ENCODE results near the gene MISP. TPM values are rescaled to one million over a fixed set of nuclear protein-coding genes. Genes with fewer than 3 reads are reported as not detected.

The MISP gene
- total and polyA plus RNA-seq, 2 of the 13 experiments (the other 11 are each of a cell fraction or from before 2014, with no cell fraction given): 0.67 to 1.3 TPM

DNA sequence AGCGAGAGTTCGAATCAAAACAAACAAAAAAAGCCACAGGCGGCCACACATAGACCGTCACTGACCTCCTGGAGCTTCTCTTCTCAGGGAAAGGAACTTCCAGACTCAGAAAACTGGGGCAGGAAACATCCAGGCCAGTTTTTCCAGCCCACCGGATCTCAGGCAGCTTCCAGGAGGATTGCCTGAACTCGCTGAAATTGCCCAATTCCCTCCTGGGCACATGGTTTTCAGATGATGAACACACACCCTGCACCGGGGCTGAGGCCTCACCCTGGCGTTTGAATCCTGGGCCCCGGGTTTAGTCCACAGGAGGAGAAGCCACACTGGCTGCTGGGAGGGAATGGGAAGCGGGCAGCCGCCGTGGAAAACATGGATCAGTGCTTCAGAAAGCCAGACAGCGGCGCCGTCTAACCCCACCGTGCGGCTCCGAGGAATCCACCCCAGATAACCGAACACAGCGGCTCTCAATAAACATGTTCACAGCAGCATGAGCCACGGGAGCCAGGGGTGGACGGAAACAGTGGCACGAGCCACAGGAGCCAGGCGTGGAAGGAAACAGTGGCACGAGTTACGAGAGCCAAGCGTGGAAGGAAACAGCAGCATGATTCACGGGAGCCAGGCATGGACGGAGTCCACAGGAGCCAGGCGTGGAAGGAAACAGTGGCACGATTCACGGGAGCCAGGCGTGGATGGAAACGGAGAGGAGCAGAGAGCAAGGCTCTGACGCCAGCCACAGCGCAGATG is 28.2 kb downstream of the MISP start (continued):
- TF ChIP-seq DMTF1 (CRISPR knock-in tag; IDR thresholded peaks at IDR 0.05) (no peak), NAIF1 (CRISPR knock-in tag; IDR thresholded peaks at IDR 0.05; ENCODE audit: borderline replicate concordance) (0 out of 2 replicates have a peak, but pooled peaks have one; percentile 49), TARDBP (CRISPR knock-in tag; IDR thresholded peaks at IDR 0.05) (peak; percentile 80; the same call in 1 of the 2 replicates), ZSCAN12 (CRISPR knock-in tag; IDR thresholded peaks at IDR 0.05) (peak; percentile 91), BORCS8-MEF2B (CRISPR knock-in tag; IDR thresholded peaks at IDR 0.05) (peak; percentile 80), ZBTB33 (CRISPR knock-in tag; IDR thresholded peaks at IDR 0.05) (peak; percentile 68), MED1 (CRISPR knock-in tag; IDR thresholded peaks at IDR 0.05) (peak; percentile 87), FOXJ3 (CRISPR knock-in tag; IDR thresholded peaks at IDR 0.05; ENCODE audit: borderline replicate concordance) (peak; percentile 57), ZNF121 (CRISPR knock-in tag; IDR thresholded peaks at IDR 0.05) (0 out of 2 replicates have a peak, but pooled peaks have one; percentile 53), ZUFSP (CRISPR knock-in tag; IDR thresholded peaks at IDR 0.05; ENCODE audit: borderline replicate concordance) (no peak), ZNF616 (CRISPR knock-in tag; IDR thresholded peaks at IDR 0.05; ENCODE audit: low read depth) (no peak), ZNF772 (CRISPR knock-in tag; IDR thresholded peaks at IDR 0.05) (peak; percentile 71; the same call in 1 of the 2 replicates), SUZ12 (IDR thresholded peaks at IDR 0.05; ENCODE audit: low read depth, low read length) (no peak), JUN (CRISPR knock-in tag; IDR thresholded peaks at IDR 0.05) (peak; percentile 25; the same call in 1 of the 2 replicates), ZNF501 (CRISPR knock-in tag; IDR thresholded peaks at IDR 0.05) (peak; percentile 84), ZNF883 (CRISPR knock-in tag; IDR thresholded peaks at IDR 0.05; ENCODE audit: not compliant biosample characterization) (peak; percentile 10)
- TF ChIP-seq, protein P1, sequence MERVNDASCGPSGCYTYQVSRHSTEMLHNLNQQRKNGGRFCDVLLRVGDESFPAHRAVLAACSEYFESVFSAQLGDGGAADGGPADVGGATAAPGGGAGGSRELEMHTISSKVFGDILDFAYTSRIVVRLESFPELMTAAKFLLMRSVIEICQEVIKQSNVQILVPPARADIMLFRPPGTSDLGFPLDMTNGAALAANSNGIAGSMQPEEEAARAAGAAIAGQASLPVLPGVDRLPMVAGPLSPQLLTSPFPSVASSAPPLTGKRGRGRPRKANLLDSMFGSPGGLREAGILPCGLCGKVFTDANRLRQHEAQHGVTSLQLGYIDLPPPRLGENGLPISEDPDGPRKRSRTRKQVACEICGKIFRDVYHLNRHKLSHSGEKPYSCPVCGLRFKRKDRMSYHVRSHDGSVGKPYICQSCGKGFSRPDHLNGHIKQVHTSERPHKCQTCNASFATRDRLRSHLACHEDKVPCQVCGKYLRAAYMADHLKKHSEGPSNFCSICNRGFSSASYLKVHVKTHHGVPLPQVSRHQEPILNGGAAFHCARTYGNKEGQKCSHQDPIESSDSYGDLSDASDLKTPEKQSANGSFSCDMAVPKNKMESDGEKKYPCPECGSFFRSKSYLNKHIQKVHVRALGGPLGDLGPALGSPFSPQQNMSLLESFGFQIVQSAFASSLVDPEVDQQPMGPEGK (CRISPR knock-in tag; IDR thresholded peaks at IDR 0.05): peak; percentile 50
- TF ChIP-seq, protein P2, sequence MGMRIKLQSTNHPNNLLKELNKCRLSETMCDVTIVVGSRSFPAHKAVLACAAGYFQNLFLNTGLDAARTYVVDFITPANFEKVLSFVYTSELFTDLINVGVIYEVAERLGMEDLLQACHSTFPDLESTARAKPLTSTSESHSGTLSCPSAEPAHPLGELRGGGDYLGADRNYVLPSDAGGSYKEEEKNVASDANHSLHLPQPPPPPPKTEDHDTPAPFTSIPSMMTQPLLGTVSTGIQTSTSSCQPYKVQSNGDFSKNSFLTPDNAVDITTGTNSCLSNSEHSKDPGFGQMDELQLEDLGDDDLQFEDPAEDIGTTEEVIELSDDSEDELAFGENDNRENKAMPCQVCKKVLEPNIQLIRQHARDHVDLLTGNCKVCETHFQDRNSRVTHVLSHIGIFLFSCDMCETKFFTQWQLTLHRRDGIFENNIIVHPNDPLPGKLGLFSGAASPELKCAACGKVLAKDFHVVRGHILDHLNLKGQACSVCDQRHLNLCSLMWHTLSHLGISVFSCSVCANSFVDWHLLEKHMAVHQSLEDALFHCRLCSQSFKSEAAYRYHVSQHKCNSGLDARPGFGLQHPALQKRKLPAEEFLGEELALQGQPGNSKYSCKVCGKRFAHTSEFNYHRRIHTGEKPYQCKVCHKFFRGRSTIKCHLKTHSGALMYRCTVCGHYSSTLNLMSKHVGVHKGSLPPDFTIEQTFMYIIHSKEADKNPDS (CRISPR knock-in tag; IDR thresholded peaks at IDR 0.05): 0 out of 2 replicates have a peak, but pooled peaks have one; percentile 63

Data from HepG2 (cell line).